Measurements from ENCODE around the gene CMKLR1.

CMKLR1 gene

DNA sequence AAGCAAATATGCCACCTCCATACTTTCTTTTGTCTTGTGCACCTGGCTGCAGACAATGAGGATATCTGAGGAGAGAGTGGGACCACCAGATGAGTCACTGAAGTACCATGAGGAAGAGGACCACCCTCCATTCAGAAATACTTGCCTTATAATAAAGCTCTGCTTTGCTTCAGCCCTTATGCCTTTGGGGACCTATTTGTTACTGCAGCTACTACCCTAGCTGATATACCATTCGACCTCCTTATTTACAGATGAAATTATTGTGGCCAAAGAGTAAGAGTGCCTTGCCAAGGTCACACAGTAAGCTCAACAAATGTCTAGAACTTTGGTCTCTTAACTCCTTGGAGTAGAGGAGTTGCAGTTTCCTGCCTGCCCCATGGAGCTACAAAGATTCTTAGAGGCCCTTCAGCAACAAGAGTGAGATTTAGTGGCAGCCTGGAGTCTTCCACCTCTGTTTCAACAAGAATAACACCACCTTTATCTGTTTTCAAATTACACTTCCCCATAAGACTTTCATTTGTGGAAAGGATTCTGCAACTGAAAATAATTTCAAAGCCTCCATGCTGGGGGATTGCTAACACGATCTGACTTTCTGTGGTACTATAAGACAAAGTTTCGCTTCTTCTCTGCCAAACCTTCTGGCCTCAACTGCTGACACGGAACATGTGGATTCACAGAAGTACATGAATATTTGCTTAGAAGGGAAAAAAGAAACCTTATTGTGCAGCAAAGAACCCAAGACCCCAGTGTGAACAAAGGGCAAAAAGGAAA, 3.6 kb downstream of the CMKLR1 start:
- no peak for DNase-seq

GRCh38 chr12:108333898-108334699, 5.0 kb downstream of the CMKLR1 start:
- DNase-seq = no peak

DNA sequence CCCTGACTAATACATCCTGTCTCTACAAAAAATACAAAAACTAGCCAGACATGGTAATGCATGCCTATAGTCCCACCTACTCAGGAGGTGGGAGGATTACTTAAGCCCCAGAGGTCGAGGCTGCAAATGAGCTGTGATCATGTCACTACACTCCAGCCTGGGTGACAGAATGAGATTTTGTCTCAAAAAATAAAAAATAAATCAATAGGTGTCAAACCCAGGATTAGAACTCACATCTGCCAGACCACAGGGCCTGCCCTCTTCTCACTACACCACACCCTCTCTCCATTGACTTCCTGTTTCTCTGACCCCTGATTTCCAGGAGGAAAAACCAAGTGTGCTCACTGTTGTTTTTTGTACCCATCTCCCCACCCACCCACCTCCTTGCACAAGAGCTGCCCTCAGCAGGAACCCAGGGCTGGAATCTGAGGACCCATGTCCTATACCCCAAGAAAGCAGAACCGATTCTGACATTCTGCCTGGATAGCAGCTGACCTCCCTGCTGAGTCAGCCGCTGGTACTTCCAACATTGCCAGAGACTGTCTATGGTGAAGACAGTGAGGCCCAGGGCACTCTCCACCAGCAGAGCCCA, 6.2 kb downstream of the CMKLR1 start:
- DNase-seq = no peak

- no peak for DNase-seq
Measured at GRCh38 chr12:108328420-108328819, 10.7 kb downstream of the CMKLR1 start.

GRCh38 chr12:108327621-108328344, 11.3 kb downstream of the CMKLR1 start:
- DNase-seq = no peak

DNA sequence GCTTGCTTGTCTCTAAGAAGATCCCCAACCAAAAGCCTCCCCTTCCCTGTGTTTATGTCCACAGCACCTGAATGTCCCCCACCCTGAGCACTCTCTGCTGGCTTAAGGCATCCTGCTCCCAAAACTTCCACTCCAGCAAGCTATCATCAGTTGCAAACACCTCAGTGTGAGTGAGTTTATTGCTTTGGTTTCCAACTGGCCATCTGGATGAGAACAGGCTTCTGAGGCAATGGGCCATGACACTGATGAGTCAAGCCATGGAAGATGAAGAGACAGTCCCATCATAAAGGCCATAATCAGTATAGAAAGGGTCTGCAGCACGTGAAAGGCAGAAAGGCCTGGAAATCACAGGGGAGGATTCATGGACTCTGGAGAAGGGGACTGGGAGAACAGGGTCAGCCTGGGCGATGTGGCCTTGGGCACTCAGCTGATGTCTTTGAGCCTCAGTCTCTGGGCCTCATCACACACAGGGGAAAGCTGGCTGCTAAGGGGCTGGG, 12.8 kb downstream of the CMKLR1 start:
- DNase-seq = no peak

DNA sequence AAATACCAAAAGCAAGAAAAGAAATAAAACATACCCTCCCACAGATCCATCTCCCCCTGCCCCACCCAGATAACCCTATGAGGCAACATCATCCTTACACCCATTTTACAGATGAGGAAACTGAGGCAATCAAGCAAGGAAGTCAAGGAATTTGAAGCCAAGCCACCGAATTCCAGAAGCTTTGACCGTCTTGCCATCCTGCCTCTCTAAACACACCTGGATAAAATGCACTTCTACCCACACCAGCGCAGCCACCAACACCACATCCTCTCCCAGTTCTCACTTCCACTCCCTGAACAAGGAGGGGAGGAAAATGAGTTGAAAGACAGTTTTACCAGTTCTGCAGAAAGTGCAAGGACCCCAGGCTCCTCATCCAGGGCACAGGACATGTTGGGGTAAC, 13.6 kb downstream of the CMKLR1 start:
- DNase-seq = no peak

DNA sequence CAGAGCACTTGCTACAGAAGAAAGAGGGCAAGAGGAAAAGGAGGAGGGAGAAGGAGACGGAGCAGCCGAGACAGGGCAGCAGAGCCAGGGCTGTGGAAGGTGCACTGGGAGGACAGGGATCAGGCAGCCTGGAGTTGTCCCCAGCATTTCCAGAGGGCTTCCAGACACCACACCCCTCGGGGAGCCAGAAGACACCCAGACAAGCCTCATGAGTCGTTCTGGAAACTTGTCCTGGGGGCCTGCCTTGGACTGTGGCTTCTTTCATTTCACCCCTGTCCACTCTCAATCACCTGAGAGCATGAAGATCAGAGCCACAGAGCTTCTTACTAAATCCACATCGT, 14.1 kb downstream of the CMKLR1 start:
- no peak for DNase-seq

DNA sequence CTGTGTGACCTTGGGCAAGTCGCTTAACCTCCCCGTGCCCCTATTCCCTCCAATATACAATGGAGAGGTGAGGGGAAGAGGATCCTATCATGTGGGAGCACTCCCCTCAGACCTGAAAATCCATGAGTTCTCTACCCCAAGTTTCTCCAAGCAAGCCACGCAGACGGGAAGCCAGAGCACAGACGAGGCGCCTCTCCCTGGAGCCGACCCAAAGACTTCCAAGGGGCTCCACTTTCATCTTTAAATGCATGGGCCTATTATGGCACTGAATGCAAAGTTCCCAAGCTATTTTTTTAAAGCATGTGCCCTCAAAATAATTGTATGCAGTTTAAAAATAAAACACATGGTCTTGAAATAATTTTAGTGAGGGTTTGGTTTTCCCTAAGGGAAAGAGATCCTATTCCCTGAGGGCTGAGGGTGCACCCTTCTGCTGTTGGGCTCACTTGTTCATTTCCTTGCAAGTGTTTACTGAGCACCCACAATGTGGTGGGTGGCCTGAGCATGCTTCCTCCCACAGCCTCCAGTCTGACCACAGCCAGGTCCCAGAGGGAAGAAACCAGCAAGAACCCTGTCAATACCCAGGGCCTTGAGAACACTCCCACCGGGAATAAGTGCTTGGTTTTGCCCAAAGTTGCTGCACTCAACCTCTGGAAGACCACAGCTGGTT, 14.6 kb downstream of the CMKLR1 start:
- DNase-seq = no peak

DNA sequence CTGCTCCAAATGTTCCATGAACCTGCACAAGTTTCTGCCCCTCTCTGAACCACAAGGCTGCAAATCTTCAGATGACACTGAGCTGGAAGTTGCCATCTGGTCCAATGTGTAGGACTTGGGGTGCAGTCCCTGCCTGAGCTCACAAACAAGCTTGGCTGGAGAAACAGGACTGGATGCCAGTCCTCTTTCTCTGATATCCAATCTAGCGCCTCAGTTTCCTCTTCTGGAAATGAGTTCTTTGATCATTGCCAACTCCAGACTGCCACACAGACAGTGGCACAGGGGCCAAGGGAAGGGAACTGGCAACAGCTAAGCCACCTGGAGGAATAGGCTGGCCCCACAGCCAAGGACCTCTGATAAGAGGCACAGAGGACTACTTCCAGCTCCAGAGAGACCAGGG, 15.5 kb downstream of the CMKLR1 start:
- no peak for DNase-seq

GRCh38 chr12:108322998-108323397, 16.1 kb downstream of the CMKLR1 start:
- DNase-seq = no peak

DNA sequence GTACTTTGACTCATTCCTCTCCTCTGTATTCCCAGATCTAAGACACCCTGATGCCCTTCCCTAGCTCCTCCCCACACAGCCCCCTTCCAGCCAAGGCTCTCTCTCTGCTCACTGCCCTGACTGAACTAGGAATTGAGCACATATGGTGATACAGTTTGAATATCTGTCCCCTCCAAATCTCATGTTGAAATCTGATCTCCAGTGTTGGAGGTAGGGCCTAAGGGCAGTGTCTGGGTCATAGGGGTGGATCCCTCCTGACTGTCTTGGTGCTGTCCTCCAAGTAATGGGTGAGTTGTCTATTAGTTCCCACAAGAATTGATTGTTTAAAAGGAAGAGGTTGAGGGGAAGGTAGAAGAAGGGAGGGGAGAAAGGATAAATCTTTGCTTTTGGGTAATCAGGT, 17.4 kb downstream of the CMKLR1 start:
- no peak for DNase-seq

DNA sequence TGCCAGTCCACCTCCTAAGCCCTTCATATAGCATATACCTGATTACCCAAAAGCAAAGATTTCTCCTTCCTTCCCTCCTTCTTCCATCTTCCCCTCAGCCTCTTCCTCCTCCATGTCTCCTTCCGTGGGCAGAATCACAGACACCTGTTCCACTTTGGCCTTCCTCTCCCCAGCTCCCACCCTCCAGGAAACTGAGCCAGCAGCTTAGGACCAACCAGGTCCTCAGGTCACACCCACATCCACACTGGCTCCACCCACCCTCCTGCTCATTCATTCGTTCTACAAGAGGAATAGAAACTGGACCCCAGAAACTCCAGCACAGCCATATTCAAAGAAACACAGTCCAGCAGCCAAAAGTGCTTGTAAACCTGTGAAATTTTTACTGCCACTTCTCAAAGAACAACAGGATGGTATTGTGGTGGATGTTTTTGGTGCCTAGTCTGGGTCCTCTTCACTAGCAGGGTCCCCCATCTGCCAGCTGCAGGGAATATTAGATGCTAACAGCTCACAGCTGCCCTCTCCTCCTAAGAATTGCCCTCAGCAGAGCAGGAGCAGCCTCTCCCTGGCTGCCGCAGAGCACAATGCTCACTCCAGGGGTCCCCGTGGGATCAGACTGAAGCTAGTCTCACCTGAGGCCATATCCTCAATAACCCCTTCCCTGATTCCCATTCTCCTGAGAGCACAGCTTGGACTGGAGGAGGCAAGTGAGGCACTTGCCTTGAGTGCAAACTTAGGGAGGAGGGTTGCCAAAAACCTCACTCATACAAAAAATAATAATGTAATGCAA, 18.4 kb downstream of the CMKLR1 start:
- DNase-seq = no peak

DNA sequence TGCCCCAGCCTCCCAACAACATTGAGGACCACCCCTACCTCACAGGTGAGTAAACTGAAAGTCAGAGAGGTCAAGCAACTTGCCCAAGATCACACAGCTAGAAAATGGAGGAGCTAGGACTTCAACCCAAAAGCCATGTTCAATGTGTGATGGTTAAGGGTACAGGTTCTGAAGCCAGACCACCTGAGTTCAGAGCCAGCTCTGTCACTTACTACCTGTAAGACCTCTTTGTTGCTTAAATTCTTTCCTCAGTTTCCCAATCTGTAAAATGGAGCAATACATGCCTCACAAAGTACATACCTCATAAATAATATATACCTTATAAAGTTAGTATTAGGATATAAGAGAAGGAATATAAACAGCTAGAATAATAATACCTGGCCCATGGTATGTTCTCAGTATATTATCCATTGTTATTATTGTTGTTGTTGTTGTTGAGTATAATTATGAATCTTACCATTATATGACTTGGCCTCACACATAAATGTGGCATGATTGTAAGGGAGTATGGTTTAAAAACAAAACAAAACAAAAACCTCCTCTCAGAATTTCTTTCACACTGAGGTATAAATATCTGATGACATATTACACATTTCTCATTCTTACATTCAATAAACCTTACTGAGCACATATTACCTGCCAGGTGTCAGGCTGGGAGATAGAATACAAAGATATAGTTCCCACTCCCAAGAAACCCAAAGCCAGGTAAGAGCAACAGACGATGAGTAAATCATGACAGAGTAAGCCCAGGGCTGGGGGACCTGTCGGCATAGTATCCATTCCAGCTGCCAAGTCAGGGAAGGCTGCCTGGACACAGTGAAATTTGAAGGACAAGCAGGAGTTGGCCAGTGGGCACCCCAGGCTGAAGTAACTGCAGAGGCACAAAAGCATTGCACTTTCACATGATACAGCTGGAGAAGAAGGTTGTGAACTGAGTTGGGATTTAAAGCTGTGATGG, 19.6 kb downstream of the CMKLR1 start:
- no peak for DNase-seq

GRCh38 chr12:108318472-108319275, 20.4 kb downstream of the CMKLR1 start:
- DNase-seq = no peak

DNA sequence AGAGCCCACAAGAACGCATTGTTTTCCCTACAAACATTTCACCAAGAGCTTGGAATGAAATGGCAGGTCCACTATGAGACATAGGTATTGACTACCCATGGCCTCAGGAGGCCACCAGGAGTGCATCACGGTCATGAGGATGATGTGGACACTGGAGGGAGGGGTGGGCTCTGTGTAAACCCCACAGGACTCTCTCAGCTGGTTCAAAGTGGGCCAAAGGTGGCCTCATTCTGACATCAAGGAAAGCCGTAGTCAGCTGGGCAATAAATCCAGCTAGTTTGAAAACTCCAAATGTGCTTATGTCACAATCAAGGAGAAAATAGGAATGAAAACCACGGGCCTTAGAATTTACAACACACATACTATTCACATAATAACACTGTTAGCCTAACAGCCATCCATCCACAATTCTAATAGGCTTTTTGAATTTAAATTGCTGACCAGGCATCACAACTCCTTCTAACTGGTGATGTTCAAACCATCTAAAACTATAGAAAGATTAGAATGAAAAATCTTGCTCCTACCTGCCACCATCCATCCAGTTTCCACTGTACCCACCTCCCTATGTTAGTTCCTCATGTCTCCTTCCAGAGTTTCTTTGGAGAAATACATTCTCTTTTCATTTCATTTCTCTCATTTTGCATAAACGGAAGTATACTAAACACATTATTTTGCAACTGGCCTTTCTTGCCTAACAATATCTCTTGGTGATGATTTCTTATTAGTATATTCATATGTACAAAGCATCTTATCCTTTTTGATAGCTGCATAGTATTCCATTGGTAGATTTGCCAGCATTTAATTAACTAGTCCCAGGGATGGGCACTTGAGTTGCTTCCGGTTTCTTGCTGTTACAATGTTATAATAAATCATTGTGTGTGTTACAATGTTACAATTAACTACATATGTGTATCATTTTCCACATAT, 21.5 kb downstream of the CMKLR1 start:
- no peak for DNase-seq

GRCh38 chr12:108316176-108317086, 22.7 kb downstream of the CMKLR1 start:
- DNase-seq = no peak

Measured in T1000 (cell line).